ENCODE measurements around the gene RAB3GAP1. TPM values are rescaled to one million over a fixed set of nuclear protein-coding genes. Genes with fewer than 3 reads are reported as not detected.

Gene RAB3GAP1
- total and polyA plus RNA-seq, 3 experiments from 2014 or later, result 12.8 to 23.6 (median 22.8) TPM

DNA sequence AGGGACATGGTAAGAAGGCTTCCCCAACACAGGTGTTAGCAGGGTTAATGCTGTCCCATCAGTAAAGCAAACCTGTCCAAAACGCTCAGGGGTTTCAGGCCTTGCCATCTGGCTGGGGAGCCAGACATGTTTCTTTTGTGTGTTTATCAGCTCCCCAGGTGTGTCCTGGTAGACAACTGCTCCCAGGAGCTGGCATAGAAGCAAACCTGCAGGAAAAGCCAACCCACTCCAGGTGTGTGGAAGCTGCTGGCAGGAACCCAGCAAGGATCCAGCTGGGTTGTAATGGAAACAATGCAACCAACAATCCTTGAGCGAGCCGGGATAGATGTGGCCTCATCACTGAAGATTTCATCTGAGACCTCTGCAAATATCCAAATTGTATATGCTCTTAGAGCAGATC lies 123.1 kb downstream of the RAB3GAP1 start:
- H3K36me3 Mint-ChIP-seq, result peaks cover 26 to 49% (median 38%) of the 10 kb centered on the region in 3 donors
- H3K4me1 ChIP-seq (ENCODE audit: insufficient read depth, low read length), result no peaks in the 10 kb centered on the region
- H3K4me3 ChIP-seq (ENCODE audit: low read length), result no peak overlapping the region
- no peak overlapping the region for H3K27ac ChIP-seq (ENCODE audit: low read depth, low read length)
- no peak overlapping the region for H3K27ac Mint-ChIP-seq
- ChIA-PET CTCF (no interaction called here), POLR2A (no interaction called here)
- peaks cover 0 to 9% (median 4%) of the 10 kb centered on the region in 3 donors for H3K4me1 Mint-ChIP-seq
- no peaks in the 10 kb centered on the region for H3K36me3 ChIP-seq (ENCODE audit: insufficient read depth, low read length)
- H3K9me3 ChIP-seq (ENCODE audit: low read length), result no peaks in the 10 kb centered on the region
- H3K27me3 ChIP-seq (ENCODE audit: insufficient read depth, low read length, poor library complexity, severe bottlenecking), result no peaks in the 10 kb centered on the region
- peaks cover 0 to 10% (median 5%) of the 10 kb centered on the region in 5 donors for H3K9me3 Mint-ChIP-seq
- H3K27me3 Mint-ChIP-seq, result no peaks in the 10 kb centered on the region
- H3K4me3 Mint-ChIP-seq, result no peak overlapping the region
- no peak for DNase-seq

GRCh38 chr2:135179689-135180088 lies 127.6 kb downstream of the RAB3GAP1 start:
- Mint-ChIP-seq H3K27me3 (no peaks in the 10 kb centered on the region), H3K4me3 (no peak overlapping the region), H3K36me3 (peaks cover 16 to 27% (median 16%) of the 10 kb centered on the region in 3 donors), H3K4me1 (no peaks in the 10 kb centered on the region), H3K9me3 (peaks cover 0 to 10% (median 5%) of the 10 kb centered on the region in 5 donors), H3K27ac (no peak overlapping the region)
- Histone ChIP-seq H3K27ac (ENCODE audit: low read depth, low read length) (no peak overlapping the region), H3K36me3 (ENCODE audit: insufficient read depth, low read length) (no peaks in the 10 kb centered on the region), H3K4me1 (ENCODE audit: insufficient read depth, low read length) (no peaks in the 10 kb centered on the region), H3K9me3 (ENCODE audit: low read length) (no peaks in the 10 kb centered on the region), H3K4me3 (ENCODE audit: low read length) (no peak overlapping the region), H3K27me3 (ENCODE audit: insufficient read depth, low read length, poor library complexity, severe bottlenecking) (no peaks in the 10 kb centered on the region)
- DNase-seq, result no peak
- POLR2A ChIA-PET, result no interaction called here
- CTCF ChIA-PET, result no interaction called here

DNA sequence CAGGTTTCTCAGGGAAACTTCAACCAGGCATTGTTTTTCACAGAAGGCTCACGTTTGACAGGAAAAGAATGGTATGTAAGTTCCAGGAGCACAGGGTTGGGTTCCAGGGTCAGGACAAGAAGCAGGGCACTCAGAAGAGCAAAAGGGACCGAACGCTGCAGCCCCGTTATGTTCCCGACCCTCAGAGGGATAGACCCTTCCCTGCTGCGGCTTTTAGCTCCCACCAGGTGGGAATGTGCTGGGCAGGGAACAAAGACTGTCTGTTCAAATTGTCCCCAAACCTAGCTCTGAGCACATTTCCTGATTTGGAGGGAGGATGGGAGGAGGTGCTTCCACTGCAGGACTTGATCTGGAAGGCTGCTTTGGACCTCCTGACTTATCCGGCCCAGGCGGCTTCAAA lies 130.1 kb downstream of the RAB3GAP1 start:
- Histone ChIP-seq H3K4me3 (ENCODE audit: low read length) (no peak overlapping the region), H3K27me3 (ENCODE audit: insufficient read depth, low read length, poor library complexity, severe bottlenecking) (no peaks in the 10 kb centered on the region), H3K36me3 (ENCODE audit: insufficient read depth, low read length) (no peaks in the 10 kb centered on the region), H3K4me1 (ENCODE audit: insufficient read depth, low read length) (no peaks in the 10 kb centered on the region), H3K27ac (ENCODE audit: low read depth, low read length) (no peak overlapping the region), H3K9me3 (ENCODE audit: low read length) (no peaks in the 10 kb centered on the region)
- no peaks in the 10 kb centered on the region for H3K4me1 Mint-ChIP-seq
- POLR2A ChIA-PET, result no interaction called here
- CTCF ChIA-PET, result no interaction called here
- peaks cover 0 to under 1% (median 0%) of the 10 kb centered on the region in 5 donors for H3K9me3 Mint-ChIP-seq
- H3K4me3 Mint-ChIP-seq, result no peak overlapping the region
- no peak overlapping the region for H3K27ac Mint-ChIP-seq
- no peak for DNase-seq
- peaks cover 1 to 5% (median 1%) of the 10 kb centered on the region in 3 donors for H3K36me3 Mint-ChIP-seq
- no peaks in the 10 kb centered on the region for H3K27me3 Mint-ChIP-seq

DNA sequence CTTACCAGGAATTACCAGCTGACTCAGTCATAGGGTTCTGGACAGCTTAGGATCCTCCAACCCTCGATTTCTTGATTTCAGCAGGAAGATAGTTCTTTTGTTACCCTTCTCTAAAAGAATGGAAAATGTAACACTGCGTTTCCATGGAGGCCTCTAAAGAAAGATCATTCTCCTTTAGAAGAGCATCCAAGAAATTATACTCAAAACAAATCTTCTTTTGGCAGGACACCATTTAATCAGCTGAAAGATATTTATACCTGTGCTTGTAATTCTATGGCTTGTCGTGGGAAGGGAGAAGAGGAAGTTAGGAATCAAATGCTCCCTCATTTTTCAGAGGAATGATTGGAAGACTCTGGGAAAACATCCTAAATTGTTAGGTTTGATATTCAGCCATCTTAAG lies 130.5 kb downstream of the RAB3GAP1 start:
- Mint-ChIP-seq H3K27me3 (no peaks in the 10 kb centered on the region), H3K4me3 (no peak overlapping the region), H3K9me3 (peaks cover 0 to under 1% (median 0%) of the 10 kb centered on the region in 5 donors), H3K4me1 (no peaks in the 10 kb centered on the region), H3K36me3 (peaks cover 0 to 4% (median 0%) of the 10 kb centered on the region in 3 donors), H3K27ac (no peak overlapping the region)
- no peak overlapping the region for H3K4me3 ChIP-seq (ENCODE audit: low read length)
- no peak for DNase-seq
- no peaks in the 10 kb centered on the region for H3K4me1 ChIP-seq (ENCODE audit: insufficient read depth, low read length)
- no peaks in the 10 kb centered on the region for H3K27me3 ChIP-seq (ENCODE audit: insufficient read depth, low read length, poor library complexity, severe bottlenecking)
- no peaks in the 10 kb centered on the region for H3K36me3 ChIP-seq (ENCODE audit: insufficient read depth, low read length)
- ChIA-PET POLR2A (no interaction called here), CTCF (no interaction called here)
- no peak overlapping the region for H3K27ac ChIP-seq (ENCODE audit: low read depth, low read length)
- no peaks in the 10 kb centered on the region for H3K9me3 ChIP-seq (ENCODE audit: low read length)

GRCh38 chr2:135183822-135184221 lies 131.7 kb downstream of the RAB3GAP1 start:
- POLR2A ChIA-PET, result no interaction called here
- H3K36me3 ChIP-seq (ENCODE audit: insufficient read depth, low read length), result no peaks in the 10 kb centered on the region
- Mint-ChIP-seq H3K9me3 (peaks cover 0 to 11% (median 4%) of the 10 kb centered on the region in 5 donors), H3K27me3 (no peaks in the 10 kb centered on the region), H3K4me1 (no peaks in the 10 kb centered on the region), H3K36me3 (no peaks in the 10 kb centered on the region), H3K4me3 (no peak overlapping the region), H3K27ac (no peak overlapping the region)
- H3K9me3 ChIP-seq (ENCODE audit: low read length), result no peaks in the 10 kb centered on the region
- no peaks in the 10 kb centered on the region for H3K4me1 ChIP-seq (ENCODE audit: insufficient read depth, low read length)
- no peak overlapping the region for H3K27ac ChIP-seq (ENCODE audit: low read depth, low read length)
- H3K27me3 ChIP-seq (ENCODE audit: insufficient read depth, low read length, poor library complexity, severe bottlenecking), result no peaks in the 10 kb centered on the region
- DNase-seq, result no peak
- no peak overlapping the region for H3K4me3 ChIP-seq (ENCODE audit: low read length)
- CTCF ChIA-PET, result no interaction called here

DNA sequence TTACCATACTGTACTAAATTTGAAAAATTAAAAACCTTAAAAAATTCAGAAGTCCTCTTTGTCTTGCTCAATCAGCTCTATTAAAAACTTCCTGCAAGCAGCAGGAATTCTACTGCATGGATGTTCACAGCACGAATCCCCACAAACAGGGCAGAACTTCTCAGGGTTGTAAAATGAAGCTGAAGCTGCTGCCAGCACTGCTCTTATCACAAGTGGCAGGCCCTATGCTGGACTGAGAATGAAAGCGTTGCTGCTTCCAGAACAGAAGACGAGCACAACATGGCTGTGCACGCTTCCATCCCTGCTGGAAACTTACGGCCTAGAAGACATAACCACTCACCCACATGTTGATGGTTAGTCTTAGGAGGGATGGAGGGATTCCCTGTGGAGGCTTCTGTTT lies 134.0 kb downstream of the RAB3GAP1 start:
- H3K4me1 Mint-ChIP-seq, result no peaks in the 10 kb centered on the region
- Histone ChIP-seq H3K36me3 (ENCODE audit: insufficient read depth, low read length) (no peaks in the 10 kb centered on the region), H3K4me3 (ENCODE audit: low read length) (no peak overlapping the region), H3K4me1 (ENCODE audit: insufficient read depth, low read length) (no peaks in the 10 kb centered on the region), H3K9me3 (ENCODE audit: low read length) (no peaks in the 10 kb centered on the region), H3K27ac (ENCODE audit: low read depth, low read length) (no peak overlapping the region), H3K27me3 (ENCODE audit: insufficient read depth, low read length, poor library complexity, severe bottlenecking) (no peaks in the 10 kb centered on the region)
- H3K36me3 Mint-ChIP-seq, result peaks cover 0 to 11% (median 0%) of the 10 kb centered on the region in 3 donors
- peaks cover 11 to 25% (median 17%) of the 10 kb centered on the region in 5 donors for H3K9me3 Mint-ChIP-seq
- CTCF ChIA-PET, result no interaction called here
- no peak overlapping the region for H3K27ac Mint-ChIP-seq
- POLR2A ChIA-PET, result no interaction called here
- peaks cover 0 to 1% of the 10 kb centered on the region in 2 donors for H3K27me3 Mint-ChIP-seq
- no peak overlapping the region for H3K4me3 Mint-ChIP-seq
- no peak for DNase-seq

DNA sequence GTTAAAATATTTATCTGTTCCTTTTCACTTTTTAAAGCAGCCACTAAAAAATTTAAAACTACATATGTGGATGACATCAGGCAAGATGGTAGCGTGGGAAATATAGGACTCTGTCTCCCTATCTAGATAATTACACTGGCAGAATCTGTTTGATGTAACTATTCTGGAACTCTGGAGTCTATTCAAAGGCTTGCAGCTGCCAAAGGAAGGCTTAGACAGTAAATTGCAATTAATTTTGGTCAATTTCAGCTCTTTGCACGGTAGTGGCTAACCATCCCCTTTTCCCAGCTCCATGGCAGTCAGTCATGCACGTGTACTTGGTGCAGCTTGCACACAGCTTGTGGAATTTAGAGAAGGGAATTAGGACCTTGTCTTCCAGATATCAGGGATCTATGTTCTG lies 135.2 kb downstream of the RAB3GAP1 start:
- ChIA-PET POLR2A (no interaction called here), CTCF (no interaction called here)
- Histone ChIP-seq H3K4me1 (ENCODE audit: insufficient read depth, low read length) (no peaks in the 10 kb centered on the region), H3K27me3 (ENCODE audit: insufficient read depth, low read length, poor library complexity, severe bottlenecking) (no peaks in the 10 kb centered on the region), H3K36me3 (ENCODE audit: insufficient read depth, low read length) (no peaks in the 10 kb centered on the region), H3K4me3 (ENCODE audit: low read length) (no peak overlapping the region), H3K27ac (ENCODE audit: low read depth, low read length) (no peak overlapping the region), H3K9me3 (ENCODE audit: low read length) (no peaks in the 10 kb centered on the region)
- H3K4me1 Mint-ChIP-seq, result no peaks in the 10 kb centered on the region
- H3K27ac Mint-ChIP-seq, result no peak overlapping the region
- H3K36me3 Mint-ChIP-seq, result peaks cover 0 to 18% (median 0%) of the 10 kb centered on the region in 3 donors
- H3K27me3 Mint-ChIP-seq, result peaks cover 0 to 1% of the 10 kb centered on the region in 2 donors
- no peak overlapping the region for H3K4me3 Mint-ChIP-seq
- no peak for DNase-seq
- H3K9me3 Mint-ChIP-seq, result peaks cover 15 to 30% (median 19%) of the 10 kb centered on the region in 5 donors

DNA sequence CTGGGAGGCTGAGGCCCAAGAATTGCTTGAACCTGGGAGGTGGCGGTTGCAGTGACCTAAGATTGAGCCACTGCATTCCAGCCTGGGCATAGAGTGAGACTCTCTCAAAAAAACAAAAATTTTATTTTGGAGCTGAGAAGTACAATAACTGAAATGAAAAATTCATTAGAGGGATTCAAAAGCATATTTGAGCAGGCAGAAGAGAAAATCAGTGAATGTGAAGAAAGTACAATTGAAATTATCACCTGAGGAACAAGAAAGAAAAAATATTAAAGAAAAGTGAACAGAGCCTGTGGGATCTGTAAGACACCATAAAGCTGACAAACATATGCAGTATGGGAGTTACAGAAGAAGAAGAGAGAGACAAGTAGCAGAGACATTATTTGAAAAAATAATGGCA lies 137.1 kb downstream of the RAB3GAP1 start:
- H3K9me3 Mint-ChIP-seq, result peaks cover 22 to 36% (median 26%) of the 10 kb centered on the region in 5 donors
- H3K27me3 Mint-ChIP-seq, result peaks cover 0 to 1% of the 10 kb centered on the region in 2 donors
- no peak overlapping the region for H3K4me3 ChIP-seq (ENCODE audit: low read length)
- POLR2A ChIA-PET, result no interaction called here
- no peaks in the 10 kb centered on the region for H3K4me1 Mint-ChIP-seq
- no peaks in the 10 kb centered on the region for H3K9me3 ChIP-seq (ENCODE audit: low read length)
- H3K4me1 ChIP-seq (ENCODE audit: insufficient read depth, low read length), result no peaks in the 10 kb centered on the region
- H3K36me3 Mint-ChIP-seq, result peaks cover 0 to 25% (median 0%) of the 10 kb centered on the region in 3 donors
- no peak overlapping the region for H3K27ac Mint-ChIP-seq
- no peaks in the 10 kb centered on the region for H3K36me3 ChIP-seq (ENCODE audit: insufficient read depth, low read length)
- no peaks in the 10 kb centered on the region for H3K27me3 ChIP-seq (ENCODE audit: insufficient read depth, low read length, poor library complexity, severe bottlenecking)
- DNase-seq, result no peak
- H3K4me3 Mint-ChIP-seq, result no peak overlapping the region
- CTCF ChIA-PET, result no interaction called here
- H3K27ac ChIP-seq (ENCODE audit: low read depth, low read length), result no peak overlapping the region

- no peaks in the 10 kb centered on the region for H3K9me3 ChIP-seq (ENCODE audit: low read length)
- CTCF ChIA-PET, result no interaction called here
- POLR2A ChIA-PET, result no interaction called here
Measured at GRCh38 chr2:135190799-135191198, 138.7 kb downstream of the RAB3GAP1 start.

More at GRCh38 chr2:135190799-135191198, 138.7 kb downstream of the RAB3GAP1 start:
- Mint-ChIP-seq H3K4me3 (no peak overlapping the region), H3K36me3 (peaks cover 0 to 25% (median 0%) of the 10 kb centered on the region in 3 donors), H3K27me3 (peaks cover 0 to 1% of the 10 kb centered on the region in 2 donors), H3K9me3 (peaks cover 23 to 37% (median 27%) of the 10 kb centered on the region in 5 donors), H3K4me1 (no peaks in the 10 kb centered on the region), H3K27ac (no peak overlapping the region)
- H3K4me3 ChIP-seq (ENCODE audit: low read length), result no peak overlapping the region
- H3K36me3 ChIP-seq (ENCODE audit: insufficient read depth, low read length), result no peaks in the 10 kb centered on the region
- no peak for DNase-seq
- no peaks in the 10 kb centered on the region for H3K4me1 ChIP-seq (ENCODE audit: insufficient read depth, low read length)
- no peaks in the 10 kb centered on the region for H3K27me3 ChIP-seq (ENCODE audit: insufficient read depth, low read length, poor library complexity, severe bottlenecking)
- H3K27ac ChIP-seq (ENCODE audit: low read depth, low read length), result no peak overlapping the region
